ENCODE data around the gene MCRIP2.

DNA sequence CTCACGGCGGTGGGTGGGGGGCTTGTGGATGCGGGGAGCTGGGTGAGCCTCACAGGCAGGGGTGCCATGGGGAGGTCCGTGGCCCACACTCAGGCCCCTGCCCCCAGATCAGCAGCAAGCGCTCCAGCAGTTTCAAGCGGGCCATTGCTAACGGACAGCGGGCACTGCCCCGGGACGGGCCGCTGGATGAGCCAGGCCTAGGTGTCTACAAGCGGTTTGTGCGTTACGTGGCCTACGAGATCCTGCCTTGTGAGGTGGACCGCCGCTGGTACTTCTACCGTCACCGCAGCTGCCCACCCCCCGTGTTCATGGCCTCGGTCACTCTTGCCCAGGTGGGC is 34.9 kb downstream of the MCRIP2 start:
- TF ChIP-seq, protein P1, sequence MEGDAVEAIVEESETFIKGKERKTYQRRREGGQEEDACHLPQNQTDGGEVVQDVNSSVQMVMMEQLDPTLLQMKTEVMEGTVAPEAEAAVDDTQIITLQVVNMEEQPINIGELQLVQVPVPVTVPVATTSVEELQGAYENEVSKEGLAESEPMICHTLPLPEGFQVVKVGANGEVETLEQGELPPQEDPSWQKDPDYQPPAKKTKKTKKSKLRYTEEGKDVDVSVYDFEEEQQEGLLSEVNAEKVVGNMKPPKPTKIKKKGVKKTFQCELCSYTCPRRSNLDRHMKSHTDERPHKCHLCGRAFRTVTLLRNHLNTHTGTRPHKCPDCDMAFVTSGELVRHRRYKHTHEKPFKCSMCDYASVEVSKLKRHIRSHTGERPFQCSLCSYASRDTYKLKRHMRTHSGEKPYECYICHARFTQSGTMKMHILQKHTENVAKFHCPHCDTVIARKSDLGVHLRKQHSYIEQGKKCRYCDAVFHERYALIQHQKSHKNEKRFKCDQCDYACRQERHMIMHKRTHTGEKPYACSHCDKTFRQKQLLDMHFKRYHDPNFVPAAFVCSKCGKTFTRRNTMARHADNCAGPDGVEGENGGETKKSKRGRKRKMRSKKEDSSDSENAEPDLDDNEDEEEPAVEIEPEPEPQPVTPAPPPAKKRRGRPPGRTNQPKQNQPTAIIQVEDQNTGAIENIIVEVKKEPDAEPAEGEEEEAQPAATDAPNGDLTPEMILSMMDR (conservative IDR thresholded peaks at IDR 0.05) = no peak
- no peak for TF ChIP-seq EZH2 (IDR thresholded peaks at IDR 0.05; ENCODE audit: low read depth)
